ENCODE data around the gene PTPRD. TPM values are rescaled to one million over a fixed set of nuclear protein-coding genes. Genes with fewer than 3 reads are reported as not detected.

PTPRD gene
- total and polyA plus RNA-seq, 2 experiments from 2014 or later = 11.5 to 58.0 TPM

DNA sequence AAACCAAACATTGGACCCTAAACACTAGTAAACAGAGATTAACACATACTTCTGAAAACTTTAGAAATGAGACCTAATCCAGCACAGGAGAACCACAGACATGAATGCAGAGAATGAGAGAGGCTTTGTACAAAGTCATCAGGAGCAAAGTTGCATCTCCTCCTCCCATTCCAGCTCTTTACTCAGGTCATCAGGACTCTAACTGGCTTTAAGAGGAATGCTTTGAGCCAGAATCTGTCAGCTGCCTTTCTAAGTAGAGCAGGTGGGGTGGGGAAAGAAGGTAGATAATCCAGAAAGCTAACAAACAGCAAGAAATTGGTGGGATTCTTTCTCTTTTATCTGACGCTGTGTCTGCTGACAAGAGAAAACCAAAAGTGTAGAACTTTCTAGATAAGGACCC, 2230.5 kb downstream of the PTPRD start:
- Mint-ChIP-seq H3K36me3 (ENCODE audit: low read depth) (no peaks in the 10 kb centered on the region), H3K9me3 (no peaks in the 10 kb centered on the region), H3K27ac (no peak overlapping the region), H3K4me1 (no peaks in the 10 kb centered on the region), H3K4me3 (no peak overlapping the region), H3K27me3 (ENCODE audit: insufficient read depth, low read depth, poor library complexity) (no peaks in the 10 kb centered on the region)
- Histone ChIP-seq H3K4me3 (no peak overlapping the region), H4K20me1 (replicated peaks; ENCODE audit: insufficient read depth) (no peaks in the 10 kb centered on the region), H3K27me3 (ENCODE audit: insufficient read depth) (no peaks in the 10 kb centered on the region), H2AFZ (no peak overlapping the region), H3F3A (replicated peaks; ENCODE audit: low read depth) (no peaks in the 10 kb centered on the region), H3K79me2 (replicated peaks; ENCODE audit: insufficient read depth) (no peaks in the 10 kb centered on the region), H3K9me2 (ENCODE audit: insufficient read depth) (no peaks in the 10 kb centered on the region), H3K4me2 (no peak overlapping the region), H3K4me1 (ENCODE audit: insufficient read depth) (no peaks in the 10 kb centered on the region), H3K27ac (ENCODE audit: low read depth) (no peak overlapping the region), H3K36me3 (ENCODE audit: insufficient read depth) (no peaks in the 10 kb centered on the region)
- ATAC-seq = no peak
- TF ChIP-seq CTCF (conservative IDR thresholded peaks at IDR 0.05; ENCODE audit: low read depth in 2 of 2) = no peak
- TF ChIP-seq ZNF331 (CRISPR knock-in tag; IDR thresholded peaks at IDR 0.05; ENCODE audit: low read depth) = no peak
- no peak for TF ChIP-seq STAT1 (IDR thresholded peaks at IDR 0.05; ENCODE audit: unreplicated experiment)
- no peak for TF ChIP-seq ZNF462 (CRISPR knock-in tag; IDR thresholded peaks at IDR 0.05)
- no peak for TF ChIP-seq NANOG (IDR thresholded peaks at IDR 0.05; ENCODE audit: borderline replicate concordance)
- TF ChIP-seq CREB1 (CRISPR knock-in tag; IDR thresholded peaks at IDR 0.05; ENCODE audit: low read depth) = no peak
- no peak for DNase-seq (ENCODE audit: low spot score)
